ENCODE results near the gene APOE. TPM values are rescaled to one million over a fixed set of nuclear protein-coding genes. Genes with fewer than 3 reads are reported as not detected.

The APOE gene
- total and polyA plus RNA-seq, 9 of the 15 experiments (the other 6 are each of a cell fraction or from before 2014, with no cell fraction given): 0.14 to 180 (median 58.1) TPM; not detected in 1

DNA sequence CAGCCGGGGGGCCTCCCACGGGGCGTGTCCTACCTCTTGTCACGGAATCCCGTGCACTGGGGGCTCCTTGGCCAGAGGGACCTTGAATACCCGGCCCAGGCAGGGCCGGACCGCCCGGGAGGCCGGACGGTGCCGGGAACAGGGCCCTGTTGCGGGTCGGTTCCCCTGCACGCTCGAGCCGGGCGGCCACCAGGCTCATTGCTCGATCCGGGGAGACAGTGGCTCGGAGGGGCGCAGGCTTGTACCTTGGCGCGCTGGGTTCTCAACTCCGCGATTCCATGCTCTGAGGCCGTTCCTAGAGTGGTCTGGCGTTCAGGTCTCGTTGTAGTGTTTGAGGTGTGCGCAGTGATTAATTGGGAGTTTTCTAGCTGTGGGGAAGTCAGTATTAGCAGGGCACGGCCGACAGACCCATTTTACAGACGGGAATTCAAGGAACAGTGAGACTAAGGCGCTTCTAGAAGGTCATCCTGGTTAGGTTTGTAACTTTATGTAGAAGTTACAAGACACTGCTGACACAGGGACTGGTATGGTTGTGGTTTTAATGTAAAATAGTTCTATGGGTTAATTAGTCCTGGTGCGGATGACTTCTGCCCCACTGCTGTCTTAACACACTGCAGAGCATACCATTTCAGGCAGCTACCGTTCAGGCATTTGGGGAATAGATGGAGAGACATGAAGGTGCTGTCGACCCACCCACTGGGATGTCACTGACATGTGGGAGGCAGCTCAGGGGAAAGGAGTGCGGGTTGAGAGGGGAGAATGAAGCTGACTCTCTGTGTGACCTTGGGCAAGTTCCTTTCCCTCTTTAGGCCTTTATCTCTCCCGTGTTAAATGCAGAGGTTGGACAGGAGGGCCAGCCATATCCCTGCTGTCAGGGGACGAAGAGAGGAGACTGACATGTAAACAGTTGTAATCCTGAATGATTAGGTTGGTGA lies 50.2 kb downstream of the APOE start (continued):
- TF ChIP-seq, protein P1, sequence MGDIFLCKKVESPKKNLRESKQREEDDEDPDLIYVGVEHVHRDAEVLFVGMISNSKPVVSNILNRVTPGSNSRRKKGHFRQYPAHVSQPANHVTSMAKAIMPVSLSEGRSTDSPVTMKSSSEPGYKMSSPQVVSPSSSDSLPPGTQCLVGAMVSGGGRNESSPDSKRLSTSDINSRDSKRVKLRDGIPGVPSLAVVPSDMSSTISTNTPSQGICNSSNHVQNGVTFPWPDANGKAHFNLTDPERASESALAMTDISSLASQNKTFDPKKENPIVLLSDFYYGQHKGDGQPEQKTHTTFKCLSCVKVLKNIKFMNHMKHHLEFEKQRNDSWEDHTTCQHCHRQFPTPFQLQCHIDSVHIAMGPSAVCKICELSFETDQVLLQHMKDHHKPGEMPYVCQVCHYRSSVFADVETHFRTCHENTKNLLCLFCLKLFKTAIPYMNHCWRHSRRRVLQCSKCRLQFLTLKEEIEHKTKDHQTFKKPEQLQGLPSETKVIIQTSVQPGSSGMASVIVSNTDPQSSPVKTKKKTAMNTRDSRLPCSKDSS (IDR thresholded peaks at IDR 0.05; ENCODE audit: low read depth, partially characterized antibody): no peak
- TF ChIP-seq GTF2E2 (tag; IDR thresholded peaks at IDR 0.05): no peak
- no peak for TF ChIP-seq MCM2 (IDR thresholded peaks at IDR 0.05; ENCODE audit: low read depth)
- TF ChIP-seq, protein P2, sequence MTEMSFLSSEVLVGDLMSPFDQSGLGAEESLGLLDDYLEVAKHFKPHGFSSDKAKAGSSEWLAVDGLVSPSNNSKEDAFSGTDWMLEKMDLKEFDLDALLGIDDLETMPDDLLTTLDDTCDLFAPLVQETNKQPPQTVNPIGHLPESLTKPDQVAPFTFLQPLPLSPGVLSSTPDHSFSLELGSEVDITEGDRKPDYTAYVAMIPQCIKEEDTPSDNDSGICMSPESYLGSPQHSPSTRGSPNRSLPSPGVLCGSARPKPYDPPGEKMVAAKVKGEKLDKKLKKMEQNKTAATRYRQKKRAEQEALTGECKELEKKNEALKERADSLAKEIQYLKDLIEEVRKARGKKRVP (CRISPR knock-in tag; IDR thresholded peaks at IDR 0.05): no peak
- TF ChIP-seq MAFF (IDR thresholded peaks at IDR 0.05; ENCODE audit: low read length): no peak
- no peak for TF ChIP-seq FOXJ3 (CRISPR knock-in tag; IDR thresholded peaks at IDR 0.05)
- TF ChIP-seq PRMT5 (CRISPR knock-in tag; IDR thresholded peaks at IDR 0.05): no peak
- no peak for TF ChIP-seq TAL1 (IDR thresholded peaks at IDR 0.05)
- TF ChIP-seq, protein P3, sequence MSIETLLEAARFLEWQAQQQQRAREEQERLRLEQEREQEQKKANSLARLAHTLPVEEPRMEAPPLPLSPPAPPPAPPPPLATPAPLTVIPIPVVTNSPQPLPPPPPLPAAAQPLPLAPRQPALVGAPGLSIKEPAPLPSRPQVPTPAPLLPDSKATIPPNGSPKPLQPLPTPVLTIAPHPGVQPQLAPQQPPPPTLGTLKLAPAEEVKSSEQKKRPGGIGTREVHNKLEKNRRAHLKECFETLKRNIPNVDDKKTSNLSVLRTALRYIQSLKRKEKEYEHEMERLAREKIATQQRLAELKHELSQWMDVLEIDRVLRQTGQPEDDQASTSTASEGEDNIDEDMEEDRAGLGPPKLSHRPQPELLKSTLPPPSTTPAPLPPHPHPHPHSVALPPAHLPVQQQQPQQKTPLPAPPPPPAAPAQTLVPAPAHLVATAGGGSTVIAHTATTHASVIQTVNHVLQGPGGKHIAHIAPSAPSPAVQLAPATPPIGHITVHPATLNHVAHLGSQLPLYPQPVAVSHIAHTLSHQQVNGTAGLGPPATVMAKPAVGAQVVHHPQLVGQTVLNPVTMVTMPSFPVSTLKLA (conservative IDR thresholded peaks at IDR 0.05): no peak
- TF ChIP-seq NONO (IDR thresholded peaks at IDR 0.05; ENCODE audit: low read depth in 2 of 2, low read length in 1 of 2): no peak
- no peak for TF ChIP-seq ZNF717 (CRISPR knock-in tag; IDR thresholded peaks at IDR 0.05)
- TF ChIP-seq, protein P4, sequence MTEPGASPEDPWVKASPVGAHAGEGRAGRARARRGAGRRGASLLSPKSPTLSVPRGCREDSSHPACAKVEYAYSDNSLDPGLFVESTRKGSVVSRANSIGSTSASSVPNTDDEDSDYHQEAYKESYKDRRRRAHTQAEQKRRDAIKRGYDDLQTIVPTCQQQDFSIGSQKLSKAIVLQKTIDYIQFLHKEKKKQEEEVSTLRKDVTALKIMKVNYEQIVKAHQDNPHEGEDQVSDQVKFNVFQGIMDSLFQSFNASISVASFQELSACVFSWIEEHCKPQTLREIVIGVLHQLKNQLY (CRISPR knock-in tag; conservative IDR thresholded peaks at IDR 0.05): no peak
- TF ChIP-seq HNRNPUL1 (IDR thresholded peaks at IDR 0.05; ENCODE audit: low read length): no peak
- TF ChIP-seq, protein P5, sequence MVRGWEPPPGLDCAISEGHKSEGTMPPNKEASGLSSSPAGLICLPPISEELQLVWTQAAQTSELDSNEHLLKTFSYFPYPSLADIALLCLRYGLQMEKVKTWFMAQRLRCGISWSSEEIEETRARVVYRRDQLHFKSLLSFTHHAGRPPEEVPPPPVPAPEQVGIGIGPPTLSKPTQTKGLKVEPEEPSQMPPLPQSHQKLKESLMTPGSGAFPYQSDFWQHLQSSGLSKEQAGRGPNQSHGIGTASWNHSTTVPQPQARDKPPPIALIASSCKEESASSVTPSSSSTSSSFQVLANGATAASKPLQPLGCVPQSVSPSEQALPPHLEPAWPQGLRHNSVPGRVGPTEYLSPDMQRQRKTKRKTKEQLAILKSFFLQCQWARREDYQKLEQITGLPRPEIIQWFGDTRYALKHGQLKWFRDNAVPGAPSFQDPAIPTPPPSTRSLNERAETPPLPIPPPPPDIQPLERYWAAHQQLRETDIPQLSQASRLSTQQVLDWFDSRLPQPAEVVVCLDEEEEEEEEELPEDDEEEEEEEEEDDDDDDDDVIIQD (CRISPR knock-in tag; IDR thresholded peaks at IDR 0.05): no peak
- no peak for TF ChIP-seq FOXJ2 (tag; IDR thresholded peaks at IDR 0.05)
- TF ChIP-seq, protein P6, sequence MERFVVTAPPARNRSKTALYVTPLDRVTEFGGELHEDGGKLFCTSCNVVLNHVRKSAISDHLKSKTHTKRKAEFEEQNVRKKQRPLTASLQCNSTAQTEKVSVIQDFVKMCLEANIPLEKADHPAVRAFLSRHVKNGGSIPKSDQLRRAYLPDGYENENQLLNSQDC (CRISPR knock-in tag; IDR thresholded peaks at IDR 0.05): no peak
- TF ChIP-seq ZNF347 (CRISPR knock-in tag; IDR thresholded peaks at IDR 0.05; ENCODE audit: low read depth): no peak
- no peak for TF ChIP-seq HMG20B (CRISPR knock-in tag; IDR thresholded peaks at IDR 0.05)
- TF ChIP-seq MEF2D (tag; conservative IDR thresholded peaks at IDR 0.05; ENCODE audit: low read depth): no peak
- TF ChIP-seq NFE2 (IDR thresholded peaks at IDR 0.05; ENCODE audit: low read depth): no peak
